OCI-LY7 (cell line): ENCODE measurements around the gene POLD3.

ENCODE experiments used
- CTCF ChIP-seq: fragments of 200-600 bp; sonication (generic); conservative IDR thresholded peaks from 2 replicates; pipeline ENCODE4 v1.5.1; 2014; ENCODE audit warnings: mild to moderate bottlenecking, antibody characterized with exemption, low read length, moderate library complexity, mixed read lengths
- EZH2phosphoT487 ChIP-seq: fragments of 200-600 bp; sonication (generic); IDR thresholded peaks from 2 replicates; pipeline ENCODE4 v1.6.1; 2018; ENCODE audit warnings: low read depth, borderline replicate concordance, mild to moderate bottlenecking, mixed run types, antibody characterized with exemption, low read length, moderate library complexity, mixed read lengths

- TF ChIP-seq CTCF (no peak), EZH2phosphoT487 (no peak)
These were observed 53.8 kb downstream of the POLD3 start for GRCh38 chr11:74646215-74646614.
